HG03521 (cell line): ENCODE measurements around the gene CMTM4.
"Not testable (repeated sequence)": the region's sequence is repeated elsewhere in the genome, so short reads cannot be mapped to it uniquely, and the experiment has no call there.

ENCODE experiments used
- ATAC-seq: cut with Tn5 transposase; IDR thresholded peaks from one replicate; pipeline ENCODE4 v1.9.1; 2021; ENCODE audit warnings: mild to moderate bottlenecking, moderate library complexity; ENCODE audit not compliant: unreplicated experiment

Gene CMTM4

DNA sequence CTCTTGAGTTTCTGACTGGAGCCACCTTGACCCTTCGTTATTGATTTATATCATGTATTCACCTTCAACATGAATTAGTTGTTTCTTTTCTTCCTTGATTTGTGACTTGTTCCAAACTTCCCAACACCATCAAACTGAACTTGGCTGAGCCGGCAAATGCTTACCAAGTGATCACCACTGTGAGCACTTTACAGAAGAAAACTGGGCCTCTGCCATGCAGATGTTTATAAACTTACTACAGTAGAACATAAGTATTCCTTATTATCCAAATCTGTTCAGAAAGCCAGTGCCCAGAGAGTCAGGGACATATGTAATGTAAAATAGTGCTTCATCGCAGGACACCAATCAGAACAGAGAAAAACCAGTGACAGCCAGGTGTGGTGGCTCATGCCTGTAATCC lies 19.9 kb downstream of the CMTM4 start:
- no peak for ATAC-seq

DNA sequence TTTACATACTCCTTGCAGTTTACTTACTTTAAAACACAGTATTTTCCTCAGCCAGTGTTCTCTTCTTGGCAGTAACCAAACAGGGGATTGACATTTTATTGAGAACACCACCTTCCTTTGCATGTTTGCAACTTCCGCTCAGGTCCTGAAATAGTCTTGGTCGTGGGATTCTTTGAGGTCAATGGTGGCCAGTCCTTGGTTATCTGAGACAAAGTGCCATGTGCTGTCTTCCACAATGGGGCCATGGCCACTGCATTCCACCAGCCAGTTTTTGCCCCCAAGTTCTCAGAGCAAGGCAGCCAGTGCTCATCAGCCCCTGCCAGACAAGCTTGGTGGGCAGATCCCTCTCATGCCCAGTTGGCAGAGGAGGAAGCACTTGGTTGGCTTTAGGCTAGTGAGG lies 22.9 kb downstream of the CMTM4 start:
- no peak for ATAC-seq

DNA sequence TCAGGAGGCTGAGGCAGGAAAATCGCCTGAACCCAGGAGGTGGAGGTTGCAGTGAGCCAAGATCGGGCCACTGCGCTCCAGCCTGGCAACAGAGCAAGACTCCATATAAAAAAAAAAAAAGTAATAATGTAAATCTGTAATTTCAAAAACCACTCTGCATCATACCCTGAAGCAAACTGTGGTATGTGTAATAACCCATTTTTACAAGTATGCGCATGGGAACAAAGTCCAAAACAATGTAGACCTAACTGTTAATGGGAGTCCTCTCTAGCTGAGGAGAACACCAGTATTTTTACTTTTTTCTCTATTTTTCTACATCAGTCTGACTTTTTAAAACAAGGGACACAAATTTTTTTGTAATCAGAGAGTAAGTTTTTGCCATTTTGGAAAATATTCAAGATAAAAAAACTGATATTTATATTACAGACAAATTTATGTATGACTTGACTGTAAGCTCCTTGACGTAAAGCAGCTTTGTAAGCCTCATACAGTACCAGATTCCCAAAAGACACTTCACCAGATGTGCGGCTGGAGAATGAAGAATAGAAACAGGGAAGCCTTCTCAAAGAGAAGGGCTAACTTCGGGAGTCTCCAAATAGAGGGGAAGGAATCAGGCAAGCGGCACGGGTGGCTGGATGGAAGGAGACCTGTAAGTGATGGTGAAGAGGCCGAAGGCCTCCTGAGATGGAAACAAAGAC lies 25.7 kb downstream of the CMTM4 start:
- no peak for ATAC-seq

DNA sequence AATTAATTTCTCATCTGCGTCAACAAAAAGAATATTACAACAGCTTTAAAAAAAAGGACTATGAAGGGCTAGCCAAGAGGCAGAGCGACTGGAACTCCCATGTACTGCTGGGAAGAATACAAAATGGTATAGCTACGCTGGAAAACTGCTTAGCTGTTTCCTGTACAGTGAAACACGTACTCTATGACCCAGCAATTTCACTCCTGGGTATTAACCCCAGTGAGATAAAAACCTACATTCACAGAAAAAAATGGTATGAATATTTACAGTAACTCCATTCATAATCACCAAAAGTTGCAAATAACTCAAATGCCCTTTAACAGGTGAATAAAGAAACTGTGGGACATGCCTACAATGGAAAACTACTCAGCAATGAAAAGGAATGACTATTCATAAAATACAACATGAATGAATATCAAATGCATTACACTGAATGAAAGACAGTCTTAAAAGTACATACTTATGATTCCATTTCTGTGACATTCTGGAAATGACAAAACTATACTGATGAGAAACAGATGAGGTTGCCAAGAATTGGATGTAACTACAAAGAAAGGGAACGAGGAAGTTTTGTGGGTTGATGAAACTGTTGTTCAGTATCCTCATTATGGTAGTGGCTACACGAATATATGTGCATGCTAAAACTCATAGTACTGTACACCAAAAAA lies 27.6 kb downstream of the CMTM4 start:
- no peak for ATAC-seq

DNA sequence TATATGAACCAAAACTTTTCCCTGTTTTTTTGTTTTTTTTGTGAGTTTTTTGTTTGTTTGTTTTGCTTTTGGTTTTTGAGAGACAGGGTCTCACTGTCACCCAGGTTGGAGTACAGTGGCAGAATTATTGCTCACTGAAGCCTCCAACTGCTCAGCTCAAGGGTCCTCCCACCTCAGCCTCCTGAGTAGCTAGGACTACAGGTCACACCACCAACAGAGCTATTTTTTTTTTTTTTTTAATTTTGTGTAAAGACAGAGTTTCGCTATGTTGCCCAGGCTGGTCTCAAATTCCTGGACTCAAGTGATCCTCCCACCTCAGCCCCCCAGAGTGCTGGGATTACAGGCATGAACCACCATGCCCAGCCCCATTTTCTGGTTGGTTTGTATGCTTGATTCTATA lies 28.6 kb downstream of the CMTM4 start:
- ATAC-seq = no peak

DNA sequence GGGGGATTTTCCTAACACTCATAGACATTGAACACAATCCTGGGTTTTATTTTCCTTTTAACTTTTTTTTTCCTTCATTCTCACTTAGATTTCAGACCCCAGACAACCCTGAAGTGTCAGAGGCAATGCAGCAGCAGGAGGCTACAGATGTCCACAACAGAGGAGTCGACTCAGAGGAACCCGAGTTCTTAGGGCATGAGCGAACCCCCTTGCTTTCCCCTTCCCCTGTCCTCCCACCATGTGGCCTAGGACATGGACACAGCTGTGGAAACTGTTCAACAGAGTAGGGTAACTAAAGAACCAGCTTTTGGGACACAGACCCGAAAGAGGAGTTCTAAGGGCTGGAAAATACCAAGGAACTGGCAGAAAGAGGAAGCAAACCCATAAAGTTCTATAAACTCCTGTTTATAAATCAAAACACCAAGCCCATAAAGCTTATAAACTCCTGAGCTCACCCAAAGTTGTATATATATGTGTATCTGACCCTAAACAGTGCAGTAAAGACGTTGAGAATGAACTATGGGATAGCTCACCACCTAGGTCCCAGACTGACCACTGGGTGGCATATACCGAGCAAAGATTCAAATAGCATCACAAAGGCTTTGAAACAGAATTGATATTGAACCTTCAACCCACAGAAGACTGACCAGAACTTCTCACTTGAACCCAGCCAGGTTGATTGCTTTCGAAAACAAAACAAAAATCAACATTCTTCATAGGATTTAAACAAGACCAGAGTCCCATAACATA lies 33.9 kb downstream of the CMTM4 start:
- ATAC-seq = no peak

DNA sequence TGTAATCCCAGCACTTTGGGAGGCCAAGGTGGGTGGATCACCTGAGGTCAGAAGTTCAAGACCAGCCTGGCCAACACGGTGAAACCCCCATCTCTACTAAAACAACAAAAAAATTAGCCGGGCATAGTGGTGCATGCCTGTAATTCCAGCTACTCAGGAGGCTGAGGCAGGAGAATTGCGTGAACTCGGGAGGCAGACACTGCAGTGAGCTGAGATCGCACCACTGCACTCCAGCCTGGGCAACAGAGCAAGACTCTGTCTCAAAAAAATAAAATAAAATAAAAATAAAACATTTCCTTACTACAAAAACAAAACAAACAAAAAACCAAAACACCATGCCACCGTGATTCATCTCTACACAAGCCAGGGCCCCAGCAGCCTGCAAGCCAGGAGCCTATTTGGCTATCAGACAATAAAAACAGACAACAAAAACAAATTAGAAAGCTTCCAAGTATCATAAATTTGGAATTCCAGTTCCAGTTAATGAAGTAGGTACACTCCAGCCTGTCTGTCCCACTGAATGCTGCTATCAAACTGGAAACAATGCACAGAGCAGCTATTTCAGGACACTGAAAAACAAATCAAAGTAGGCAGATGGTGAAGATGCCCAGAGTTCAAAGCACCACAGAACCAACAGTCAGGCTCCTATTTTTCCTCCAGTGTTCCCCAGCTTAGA lies 34.7 kb downstream of the CMTM4 start:
- not testable (repeated sequence) for ATAC-seq

DNA sequence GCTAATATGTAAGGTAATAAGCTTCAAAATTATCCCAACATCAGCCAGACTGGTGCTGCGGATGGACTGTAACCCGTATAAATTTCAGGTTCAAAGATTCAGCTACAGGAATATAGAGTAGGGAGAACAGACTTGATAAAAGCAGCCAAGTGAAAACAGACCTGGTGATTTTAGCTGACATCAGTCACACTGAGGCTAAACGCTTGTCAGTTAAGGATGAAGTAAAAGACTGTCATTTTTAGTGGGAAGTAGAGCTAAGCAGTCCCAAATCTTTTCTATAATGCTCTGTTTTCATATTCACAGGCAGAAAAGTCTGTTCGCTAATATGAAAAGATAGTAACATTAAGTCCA lies 35.4 kb downstream of the CMTM4 start:
- ATAC-seq = no peak

DNA sequence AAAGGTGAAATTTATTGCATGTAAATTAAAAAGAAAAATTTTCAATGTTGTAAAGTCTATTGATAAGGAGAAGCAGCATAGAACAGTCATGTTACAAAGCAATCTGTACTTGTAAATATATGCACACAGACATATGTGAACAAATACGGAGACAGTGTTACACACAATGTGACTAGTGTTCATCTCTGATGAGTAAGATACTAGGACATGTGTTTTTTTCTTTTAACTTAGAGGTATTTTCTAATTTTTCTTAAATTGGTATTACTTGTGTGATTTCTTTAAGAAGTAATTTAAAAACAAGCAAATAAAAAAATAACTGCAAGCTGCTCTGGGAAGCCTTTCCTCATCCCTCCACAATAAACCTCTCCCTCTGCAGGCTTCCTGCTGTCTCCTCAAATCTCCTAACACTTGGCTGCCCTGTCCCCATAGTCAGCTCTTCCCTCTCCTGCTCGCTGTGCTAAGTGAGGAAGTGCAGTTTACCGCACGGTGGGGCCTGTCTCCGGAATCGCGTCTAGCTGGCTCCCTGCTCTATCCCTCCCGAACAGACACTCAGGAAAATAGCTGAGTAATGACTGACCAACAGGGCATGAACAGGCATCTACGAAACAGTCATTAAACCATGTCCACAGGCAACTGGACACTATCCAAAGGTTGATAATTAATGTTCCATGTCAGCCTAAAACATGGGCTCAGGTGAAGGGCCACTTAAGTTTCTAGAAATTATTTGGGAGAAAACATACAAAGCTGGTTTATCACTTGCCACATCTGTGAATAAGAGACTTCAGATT lies 35.9 kb downstream of the CMTM4 start:
- no peak for ATAC-seq

DNA sequence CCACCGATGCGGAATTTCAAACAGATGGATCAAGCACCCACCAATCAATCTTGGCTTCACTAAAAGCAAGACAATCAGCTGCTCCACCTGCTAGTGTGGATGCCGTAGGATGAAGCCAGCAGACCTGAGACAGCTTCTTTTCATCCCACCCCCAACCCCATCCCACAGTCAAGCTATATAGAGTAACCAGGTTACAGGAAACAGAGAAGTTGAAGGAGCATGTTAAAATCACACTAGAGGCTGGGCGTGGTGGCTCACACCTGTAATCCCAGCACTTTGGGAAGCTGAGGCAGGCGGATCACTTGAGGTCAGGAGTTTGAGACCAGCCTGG lies 37.7 kb downstream of the CMTM4 start:
- no peak for ATAC-seq

DNA sequence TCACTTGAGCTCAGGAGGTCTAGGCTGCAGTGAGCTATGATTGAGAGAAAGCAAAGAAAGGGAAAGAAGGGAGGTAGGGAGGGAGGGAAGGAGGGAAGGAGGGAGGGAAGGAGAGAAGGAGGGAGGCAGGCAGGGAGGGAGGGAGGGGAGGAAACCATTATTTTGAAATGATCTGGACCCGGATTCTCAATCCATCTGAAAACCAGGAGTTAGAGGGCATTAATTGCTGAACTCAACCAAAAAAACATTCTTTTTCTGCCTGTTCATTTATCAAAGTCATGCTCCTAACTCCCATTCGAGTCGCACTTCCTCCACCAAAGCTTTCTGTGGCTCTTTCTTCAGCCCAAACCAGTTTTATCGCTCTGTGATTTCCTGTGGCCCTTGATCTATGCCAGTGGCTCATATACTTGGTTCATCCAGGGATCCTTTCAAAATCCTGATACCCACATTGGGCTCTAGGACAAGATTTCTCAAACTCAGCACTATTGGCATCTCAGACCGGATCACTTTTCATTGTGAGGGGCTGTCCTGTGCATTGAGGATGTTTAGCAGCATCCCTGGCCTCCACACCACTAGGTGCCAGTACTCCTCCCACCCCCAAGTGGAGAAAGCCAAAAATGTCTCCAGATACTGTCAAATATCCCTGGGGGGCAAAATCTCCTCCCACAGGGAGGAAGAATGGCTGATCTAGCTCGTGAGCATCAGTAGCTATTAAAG lies 38.2 kb downstream of the CMTM4 start:
- ATAC-seq = no peak

DNA sequence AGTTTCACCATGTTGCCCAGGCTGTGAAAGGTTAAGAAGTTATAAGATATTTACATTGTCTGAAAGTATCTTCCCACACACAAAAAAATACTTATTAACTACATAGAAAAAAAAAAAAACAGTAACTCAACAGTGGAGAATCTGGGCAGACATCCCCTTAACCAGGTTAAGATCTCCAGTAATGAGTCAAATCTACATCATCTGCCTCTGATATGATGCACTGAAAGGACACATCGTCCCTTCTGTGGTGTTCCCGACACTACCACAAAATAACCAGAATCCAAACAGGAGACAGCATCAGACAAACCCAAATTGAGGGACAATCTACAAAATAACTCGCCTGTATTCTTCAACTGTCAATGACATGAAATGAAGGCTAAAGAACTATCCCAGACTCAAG lies 40.0 kb downstream of the CMTM4 start:
- no peak for ATAC-seq

DNA sequence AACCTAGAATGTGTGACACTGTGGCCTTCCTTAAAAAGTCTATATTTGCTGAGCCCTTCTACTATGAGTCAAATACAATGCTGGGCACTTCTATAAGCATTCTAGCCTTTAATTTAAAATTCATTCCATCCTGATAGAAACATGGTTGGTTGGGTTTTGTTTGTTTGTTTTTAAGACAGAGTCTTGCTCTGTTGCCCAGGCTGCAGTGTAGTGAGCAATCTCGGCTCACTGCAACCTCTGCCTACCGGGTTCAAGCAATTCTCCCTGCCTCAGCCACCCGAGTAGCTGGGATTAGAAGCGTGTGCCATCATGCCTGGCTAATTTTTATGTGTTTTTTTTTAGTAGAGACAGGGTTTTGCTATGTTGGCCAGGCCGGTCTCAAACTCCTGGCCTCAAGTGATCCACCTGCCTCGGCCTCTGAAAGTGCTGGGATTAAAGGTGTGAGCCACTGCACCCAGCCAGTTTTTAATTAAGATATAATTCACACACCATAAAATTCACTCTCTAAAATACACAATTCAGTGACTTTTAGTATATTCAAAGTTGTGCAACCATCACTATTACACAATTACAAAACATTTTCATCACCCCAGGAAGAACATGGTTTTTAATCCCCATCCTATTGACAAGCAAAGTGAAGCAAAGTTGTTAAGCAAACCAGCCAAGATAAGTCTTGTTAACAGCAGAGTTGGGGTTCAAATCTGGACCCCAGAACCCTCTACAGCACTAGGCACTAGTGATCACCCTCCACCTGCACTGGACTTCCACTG lies 42.8 kb downstream of the CMTM4 start:
- ATAC-seq = no peak

DNA sequence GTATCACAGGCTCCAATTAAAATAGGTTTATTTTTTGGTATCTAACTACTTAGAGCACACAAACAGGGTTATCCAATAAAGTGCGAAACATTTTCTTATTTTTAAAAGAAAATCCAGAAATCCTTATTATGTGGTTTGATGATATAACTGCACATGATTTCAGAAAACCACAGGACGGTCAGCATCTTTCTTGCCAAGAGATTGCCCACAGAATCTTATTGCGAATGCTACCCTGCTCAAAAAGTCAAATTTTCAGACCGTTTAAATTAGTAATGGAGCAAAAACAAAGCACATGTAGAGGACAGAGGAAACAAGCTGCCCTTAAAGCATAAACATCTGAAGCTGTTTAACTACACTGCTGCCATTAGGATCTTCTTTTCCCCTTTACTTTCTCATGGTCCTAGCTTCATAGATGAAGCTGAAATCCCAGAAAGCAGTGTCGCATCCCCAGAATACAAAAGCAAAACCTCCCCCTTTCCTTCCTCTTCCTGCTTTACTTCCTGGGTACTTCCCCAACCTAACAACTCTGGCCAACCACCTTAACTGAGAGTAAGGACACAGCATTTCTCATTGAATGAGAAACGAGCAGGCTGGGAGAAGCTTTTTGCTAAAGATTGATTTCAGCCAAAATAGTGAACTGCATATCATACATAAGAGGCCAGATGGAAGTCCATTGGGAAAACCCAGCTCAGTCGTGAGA lies 43.7 kb downstream of the CMTM4 start:
- no peak for ATAC-seq

DNA sequence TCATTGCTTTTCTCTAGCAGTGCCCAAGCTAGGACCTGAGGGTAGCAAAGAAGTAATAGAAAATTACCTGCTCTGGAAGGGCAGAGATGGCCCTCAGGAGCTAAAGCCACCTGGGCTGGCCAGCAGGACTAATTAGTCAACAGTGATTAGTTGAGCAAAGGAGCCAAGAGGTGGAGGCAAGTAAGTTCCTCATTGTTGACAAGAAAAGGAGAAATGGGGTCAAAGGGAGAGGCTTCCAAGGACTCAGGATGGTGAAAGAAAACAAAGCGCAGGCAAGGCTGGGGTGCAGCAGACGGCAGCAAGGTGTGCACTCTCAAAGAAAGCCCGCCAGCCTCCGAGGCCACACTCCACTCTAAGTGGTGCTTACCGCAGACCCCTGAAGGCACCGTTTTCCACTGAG lies 44.6 kb downstream of the CMTM4 start:
- ATAC-seq = no peak

DNA sequence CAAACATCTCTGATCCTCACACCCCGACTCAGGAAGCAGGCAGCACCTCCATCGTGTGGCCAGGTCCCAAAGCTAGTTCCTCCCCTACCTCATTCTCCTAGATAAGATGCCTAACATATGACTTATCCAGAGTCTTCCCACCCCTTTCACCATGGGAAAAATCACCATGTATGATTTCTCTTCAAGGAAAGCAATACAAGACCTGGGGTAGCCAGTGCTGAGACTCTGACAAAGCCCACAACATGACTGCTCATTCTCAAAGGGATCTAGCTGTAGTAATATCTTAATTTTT lies 45.1 kb downstream of the CMTM4 start:
- no peak for ATAC-seq

DNA sequence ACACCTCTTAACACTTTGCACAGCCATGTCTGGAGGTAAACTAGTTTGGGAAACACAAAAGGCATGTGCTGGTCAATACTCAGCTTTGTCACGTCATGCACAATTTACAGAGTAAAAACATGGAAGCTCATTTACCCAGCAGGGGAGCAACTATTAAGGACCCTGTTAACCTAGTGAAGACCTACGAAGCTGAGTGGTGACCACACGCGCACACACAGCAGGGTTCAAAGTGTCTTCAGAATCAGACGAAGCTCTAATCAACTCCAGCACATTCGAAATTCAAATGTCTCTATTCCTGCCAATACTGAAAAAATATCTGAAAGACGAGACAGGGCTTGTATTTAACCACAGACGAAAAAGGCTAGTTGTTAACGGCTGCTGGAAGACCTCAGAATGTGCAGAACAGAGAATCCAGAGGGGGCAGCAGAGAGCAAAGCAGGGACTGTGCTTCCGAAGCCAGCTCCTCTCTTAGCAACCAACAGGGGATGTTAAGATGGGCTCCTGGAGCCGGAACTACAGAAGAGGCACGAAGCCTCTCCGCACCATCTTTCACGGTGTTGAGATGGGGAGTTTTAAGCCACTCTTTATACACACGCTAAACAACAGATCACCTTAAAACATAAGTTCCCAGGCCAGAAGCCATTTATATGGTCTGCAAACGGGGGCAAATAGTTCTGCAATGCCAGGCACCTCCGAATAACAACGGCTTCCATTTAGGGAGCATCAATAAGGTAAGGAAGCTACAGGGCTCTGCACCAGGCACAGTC lies 45.7 kb downstream of the CMTM4 start:
- no peak for ATAC-seq

DNA sequence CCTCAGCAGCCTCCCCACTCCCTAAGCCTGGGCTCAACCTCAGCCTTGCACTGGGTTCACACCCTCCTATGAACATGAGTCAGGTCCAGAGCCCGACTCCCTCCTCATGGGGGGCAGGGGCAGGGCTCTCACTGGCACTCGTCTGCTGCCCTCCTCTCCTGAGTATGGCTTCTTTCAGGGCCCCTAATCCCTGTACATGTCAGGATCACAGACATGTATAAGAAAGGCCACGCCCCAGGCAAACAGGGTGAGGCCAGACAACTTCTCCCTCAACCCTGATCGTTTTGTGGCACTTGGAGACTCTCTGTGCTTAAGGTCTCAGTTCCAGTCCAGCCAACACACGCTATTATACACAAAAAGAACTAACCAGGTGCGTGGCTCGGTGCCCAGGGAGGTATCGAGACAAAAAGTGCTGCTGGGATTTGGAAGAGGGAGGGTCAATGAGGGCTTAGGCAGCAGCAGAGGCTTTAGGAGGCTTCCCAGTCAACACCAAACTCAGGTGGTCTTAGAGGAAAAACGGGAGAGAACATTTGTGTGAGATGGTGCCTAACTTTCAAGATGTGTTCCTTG lies 46.8 kb downstream of the CMTM4 start:
- no peak for ATAC-seq
